Erythroblast (primary cell): Measurements from ENCODE around the gene TMPRSS6.
"Not testable (repeated sequence)": the region's sequence is repeated elsewhere in the genome, so short reads cannot be mapped to it uniquely, and the experiment has no call there.

Experiments
- DNase-seq, 2 experiments: peaks; one replicate each; lab custom pipeline; 2025; lab: John Stamatoyannopoulos, UW
- GATA1 ChIP-seq: IDR thresholded peaks from 2 replicates; pipeline ENCODE4 v1.6.1; 2011; ENCODE audit warnings: low read depth, mild to moderate bottlenecking, control low read depth, low read length, moderate library complexity
- POLR2A ChIP-seq: IDR thresholded peaks from 2 replicates; pipeline ENCODE4 v1.6.1; 2011; ENCODE audit warnings: mild to moderate bottlenecking, low read length

Gene TMPRSS6

DNA sequence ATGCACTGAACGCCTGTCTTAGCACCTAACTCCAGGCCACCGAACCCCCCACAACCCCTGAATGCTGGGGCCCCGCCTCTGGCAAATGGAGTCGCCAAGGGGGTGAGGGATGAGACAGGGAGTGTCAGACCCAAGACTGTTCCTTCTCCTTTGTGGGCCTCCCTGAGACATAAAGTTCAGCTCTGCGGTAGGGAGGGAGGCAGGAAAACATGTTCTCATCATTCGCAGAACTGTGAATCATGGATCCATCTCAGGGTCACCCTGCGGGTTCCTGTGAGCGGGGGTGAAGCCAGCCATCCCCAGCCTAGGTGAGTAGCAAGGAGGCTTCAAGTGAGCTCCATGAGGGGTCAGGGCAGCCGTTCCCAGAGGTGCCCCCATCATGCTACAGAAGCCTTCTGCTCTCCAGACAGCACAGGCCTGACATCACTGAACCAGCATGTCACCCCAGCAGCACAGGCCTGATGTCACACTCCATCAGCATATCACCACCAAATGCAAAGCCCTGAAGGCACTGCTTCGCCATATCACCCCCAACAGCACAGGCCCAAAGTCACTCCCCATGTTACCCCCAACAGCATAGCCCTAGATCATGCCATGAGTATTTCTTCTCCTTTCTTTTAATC lies 27.2 kb downstream of the TMPRSS6 start:
- DNase-seq = no peak
- TF ChIP-seq GATA1 (no peak), POLR2A (no peak)

DNA sequence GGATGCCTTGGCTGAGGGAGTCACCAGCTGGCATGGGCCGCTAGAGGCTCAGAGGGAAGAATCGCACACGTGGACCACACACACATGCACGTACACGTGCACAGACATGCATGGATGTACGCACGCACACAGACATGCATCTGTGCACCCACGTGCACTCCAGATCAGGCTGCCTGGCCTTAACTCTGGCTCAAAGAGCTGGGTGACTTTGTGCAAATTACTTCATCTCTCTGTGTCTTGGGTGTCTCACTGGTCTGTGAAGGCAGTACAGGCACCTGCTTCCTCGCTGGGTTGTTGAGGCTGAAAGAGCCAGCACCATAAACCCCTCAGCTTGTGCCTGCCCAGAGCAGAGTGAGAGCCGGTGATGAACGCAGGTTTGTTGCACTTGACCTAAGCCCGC lies 28.7 kb downstream of the TMPRSS6 start:
- no peak for TF ChIP-seq POLR2A
- TF ChIP-seq GATA1 = no peak
- DNase-seq = no peak

DNA sequence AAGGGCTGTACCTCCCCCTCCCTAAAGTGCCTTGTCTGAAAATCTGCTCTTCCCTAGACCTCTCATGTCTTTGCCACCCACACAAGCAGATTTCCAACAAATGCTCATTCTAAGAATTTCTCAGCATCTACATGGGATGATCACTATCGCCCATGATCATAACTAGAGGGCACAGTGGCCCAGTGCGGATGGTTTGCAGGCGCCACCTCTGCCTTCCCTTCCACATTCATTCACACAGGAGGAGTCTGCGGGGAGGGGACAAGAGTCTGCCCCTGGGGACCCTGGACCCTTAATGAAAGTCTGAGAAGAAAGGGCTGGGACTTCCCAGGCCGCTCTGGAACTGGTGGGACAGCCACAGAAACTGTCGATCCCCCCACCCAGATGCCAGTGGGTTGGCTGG lies 29.1 kb downstream of the TMPRSS6 start:
- TF ChIP-seq POLR2A (no peak), GATA1 (no peak)
- DNase-seq = no peak

DNA sequence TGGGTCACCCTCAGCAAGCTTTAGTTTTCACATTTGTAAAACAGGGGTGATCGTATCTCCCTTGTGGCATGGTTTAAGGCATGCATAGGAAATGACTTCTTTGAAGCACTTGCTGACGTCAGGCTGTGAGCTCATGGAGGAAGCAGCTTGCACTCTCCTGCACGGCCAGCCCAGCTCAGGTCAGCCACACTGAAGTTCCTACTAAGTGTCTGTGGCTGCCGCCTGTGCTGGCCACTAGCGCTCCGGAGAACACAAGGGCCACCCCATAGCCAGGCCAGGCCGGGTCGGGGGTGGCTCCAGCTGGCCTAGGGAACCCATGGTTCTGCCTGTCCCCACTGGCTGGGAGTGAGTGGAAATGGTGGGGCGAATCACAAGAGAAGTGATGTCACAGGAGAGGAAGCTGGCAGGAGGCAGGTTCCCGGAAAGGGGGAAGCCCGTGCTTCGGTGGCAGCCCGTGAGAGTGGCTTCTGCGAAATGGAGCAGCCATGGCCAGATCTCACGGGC lies 29.8 kb downstream of the TMPRSS6 start:
- DNase-seq = peak; percentile 15 to 18
- TF ChIP-seq GATA1 (no peak), POLR2A (no peak)

DNA sequence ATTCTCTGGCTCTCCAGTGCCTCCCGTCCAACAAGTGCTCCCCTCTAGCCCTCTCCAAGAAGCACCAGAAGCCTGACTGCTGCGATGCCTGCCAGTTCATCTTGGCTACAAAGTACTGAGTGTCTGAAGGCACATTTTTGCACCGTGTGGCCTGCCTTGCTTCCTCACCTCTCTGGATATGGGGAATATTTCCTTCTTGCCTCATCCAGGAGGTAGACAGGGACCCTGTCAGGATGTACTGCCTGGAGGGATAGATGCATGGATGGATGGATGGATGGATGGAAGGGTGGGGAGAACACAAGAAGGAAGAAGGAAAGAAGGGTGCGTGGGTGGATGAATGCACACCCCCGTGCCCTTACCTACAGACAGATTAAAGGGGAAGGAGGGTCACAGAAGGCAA lies 30.4 kb downstream of the TMPRSS6 start:
- TF ChIP-seq GATA1 (no peak), POLR2A (no peak)

DNA sequence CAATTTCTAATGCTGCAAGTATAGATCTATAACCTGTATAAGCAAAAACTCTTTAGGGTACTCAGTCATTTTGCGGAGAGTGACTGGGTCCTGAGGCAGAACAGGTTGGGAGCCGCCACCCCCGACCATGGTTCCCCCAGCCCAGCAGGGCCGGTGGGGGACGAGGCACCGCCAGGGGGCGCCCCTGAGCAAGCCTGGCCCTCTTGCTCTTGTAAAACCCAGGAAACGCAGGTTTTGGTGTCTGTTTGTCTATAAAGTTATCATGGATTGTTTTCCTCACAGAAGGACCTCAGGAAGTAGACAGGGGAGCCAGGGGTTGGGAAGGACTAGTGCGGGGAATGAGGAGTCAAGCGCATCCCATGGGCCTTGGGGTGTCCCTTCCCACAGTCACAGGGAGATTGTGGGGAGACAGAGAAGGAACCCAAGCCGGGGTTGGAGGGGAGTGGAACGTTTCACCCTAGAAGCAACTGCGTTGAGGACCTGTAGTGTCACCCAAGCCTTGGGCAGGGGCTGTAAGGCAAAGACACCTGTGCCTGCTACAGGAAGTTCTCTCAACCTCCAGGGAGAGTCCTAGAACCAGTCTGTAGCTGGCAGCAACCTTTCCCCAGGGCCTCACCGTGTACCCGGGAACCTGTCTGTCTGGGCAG lies 31.6 kb downstream of the TMPRSS6 start:
- DNase-seq = peak; percentile 65 to 80
- TF ChIP-seq GATA1 (no peak), POLR2A (no peak)

More for the DNA sequence above, 30.4 kb downstream of the TMPRSS6 start:
- no peak for DNase-seq

DNA sequence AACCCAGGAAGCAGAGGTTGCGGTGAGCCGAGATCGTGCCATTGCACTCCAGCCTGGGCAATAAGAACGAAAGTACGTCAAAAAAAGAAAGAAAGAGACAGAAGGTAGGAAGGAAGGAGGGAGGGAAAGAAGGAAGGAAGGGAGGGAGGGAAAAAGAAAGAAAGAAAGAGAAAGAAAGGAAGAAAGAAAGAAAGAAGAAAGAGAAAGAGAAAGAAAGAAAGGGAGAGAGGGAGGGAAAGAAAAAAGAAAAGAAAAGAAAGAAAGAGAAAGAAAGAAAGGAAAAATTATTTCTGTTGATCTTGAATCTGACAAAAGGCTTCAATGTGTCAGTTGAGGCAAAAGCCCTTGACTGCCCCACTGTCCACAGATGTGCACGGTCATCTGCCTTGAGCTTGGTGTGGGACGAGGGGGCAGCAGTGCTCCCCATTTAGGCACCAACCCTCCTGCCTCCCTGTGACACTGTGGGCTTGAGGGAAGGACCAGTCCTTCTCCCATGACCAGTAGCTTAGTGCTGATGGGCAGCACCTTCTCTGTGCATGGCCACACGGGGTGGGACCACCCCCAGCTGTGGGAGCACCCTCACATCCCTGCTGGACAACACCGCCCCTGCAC lies 33.6 kb downstream of the TMPRSS6 start:
- DNase-seq = no peak
- TF ChIP-seq POLR2A = no peak
- no peak for TF ChIP-seq GATA1

DNA sequence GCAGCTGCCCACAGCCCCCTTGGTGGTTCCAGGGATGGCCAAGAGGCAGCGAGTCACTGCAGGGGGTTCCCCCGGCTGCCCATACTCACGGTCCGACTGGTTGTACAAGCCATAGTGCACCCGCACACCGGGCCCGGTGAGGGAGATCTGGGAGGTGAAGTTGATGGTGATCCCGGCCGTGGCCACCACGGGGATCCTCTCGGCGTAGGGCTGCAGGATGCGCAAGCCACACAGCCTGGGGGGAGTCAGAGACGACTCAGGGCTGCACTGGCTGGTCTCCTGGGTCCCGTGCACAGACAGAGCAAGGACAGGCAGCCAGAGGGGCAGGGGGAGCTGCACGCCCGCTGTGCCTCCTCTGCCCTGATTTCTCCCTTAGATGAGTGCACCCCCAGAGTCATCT lies 34.5 kb downstream of the TMPRSS6 start:
- DNase-seq = no peak
- TF ChIP-seq GATA1 (no peak), POLR2A (no peak)

DNA sequence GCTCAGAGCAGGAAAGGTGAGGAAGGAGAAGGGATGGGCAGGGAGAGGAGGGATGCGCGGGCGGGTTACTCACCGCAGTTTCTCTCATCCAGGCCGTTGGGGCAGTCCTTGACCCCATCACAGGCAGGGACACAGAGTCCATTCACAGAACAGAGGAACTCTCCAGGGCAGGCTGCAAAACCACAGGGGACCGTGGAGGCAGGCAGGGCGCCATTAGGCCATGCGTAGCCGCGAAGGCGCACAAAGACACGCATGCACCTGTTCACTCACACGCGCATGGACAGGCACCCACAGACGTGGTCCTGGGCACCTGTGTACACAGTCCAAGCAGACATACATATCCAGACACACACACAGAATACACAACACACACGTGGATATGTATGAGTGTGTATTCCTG lies 35.0 kb downstream of the TMPRSS6 start:
- DNase-seq = no peak
- TF ChIP-seq POLR2A = no peak
- no peak for TF ChIP-seq GATA1

DNA sequence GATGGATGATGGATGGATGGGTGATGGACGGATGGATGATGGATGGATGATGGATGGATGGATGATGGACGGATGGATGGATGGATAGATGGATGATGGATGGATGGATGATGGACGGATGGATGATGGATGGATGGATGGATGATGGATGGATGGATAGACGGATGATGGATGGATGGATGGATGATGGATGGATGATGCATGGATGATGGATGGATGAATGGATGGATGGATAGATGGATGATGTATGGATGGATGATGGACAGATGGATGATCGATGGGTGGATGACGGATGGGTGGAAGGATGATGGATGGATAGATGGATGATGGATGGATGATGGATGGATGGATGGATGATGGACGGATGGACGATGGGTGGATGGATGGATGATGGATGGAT lies 36.8 kb downstream of the TMPRSS6 start:
- TF ChIP-seq POLR2A = no peak
- TF ChIP-seq GATA1 = no peak
- no peak for DNase-seq

DNA sequence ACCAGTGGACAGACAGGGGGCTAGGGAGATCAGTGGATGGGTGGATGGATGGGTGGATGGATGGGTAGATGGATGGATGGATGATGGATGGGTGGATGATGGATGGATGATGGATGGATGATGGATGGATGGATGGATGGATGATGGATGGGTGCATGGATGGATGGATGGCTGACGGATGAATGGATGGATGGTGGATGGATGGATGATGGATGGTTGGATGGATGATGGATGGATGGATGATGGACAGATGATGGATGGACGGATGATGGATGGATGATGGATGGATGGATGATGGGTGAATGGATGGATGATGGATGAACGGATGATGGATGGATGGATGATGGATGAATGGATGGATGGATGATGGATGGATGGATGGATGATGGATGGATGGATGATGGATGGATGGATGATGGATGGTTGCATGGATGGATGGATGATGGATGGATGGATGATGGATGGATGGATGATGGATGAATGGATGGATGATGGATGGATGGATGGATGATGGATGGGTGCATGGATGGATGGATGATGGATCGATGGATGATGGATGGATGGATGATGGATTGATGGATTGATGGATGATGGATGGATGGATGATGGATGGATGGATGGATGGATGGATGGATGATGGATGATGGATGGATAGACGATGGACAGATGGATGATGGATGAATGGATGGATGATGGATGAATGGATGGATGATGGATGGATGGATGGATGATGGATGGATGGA lies 37.5 kb downstream of the TMPRSS6 start:
- not testable (repeated sequence) for DNase-seq

DNA sequence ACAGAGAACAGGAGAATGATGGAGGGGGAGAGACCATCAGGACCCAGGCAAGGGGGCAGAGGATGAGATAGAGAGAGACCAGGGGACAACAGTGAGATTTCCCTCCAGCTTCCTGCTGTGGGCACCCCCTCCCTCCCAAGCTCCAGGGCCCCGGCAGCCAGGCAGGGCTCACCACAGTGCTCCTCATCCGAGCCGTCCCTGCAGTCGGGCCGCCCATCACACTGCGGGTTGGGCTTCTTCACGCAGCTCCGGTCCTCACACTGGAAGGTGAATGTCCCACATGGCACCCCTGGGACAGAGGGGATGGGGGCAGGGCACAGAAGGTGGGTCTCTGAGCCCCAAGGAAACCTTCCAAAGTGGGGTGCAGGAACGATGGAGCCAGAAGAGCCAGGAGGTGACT lies 38.8 kb downstream of the TMPRSS6 start:
- DNase-seq = no peak
- TF ChIP-seq POLR2A (no peak), GATA1 (no peak)

DNA sequence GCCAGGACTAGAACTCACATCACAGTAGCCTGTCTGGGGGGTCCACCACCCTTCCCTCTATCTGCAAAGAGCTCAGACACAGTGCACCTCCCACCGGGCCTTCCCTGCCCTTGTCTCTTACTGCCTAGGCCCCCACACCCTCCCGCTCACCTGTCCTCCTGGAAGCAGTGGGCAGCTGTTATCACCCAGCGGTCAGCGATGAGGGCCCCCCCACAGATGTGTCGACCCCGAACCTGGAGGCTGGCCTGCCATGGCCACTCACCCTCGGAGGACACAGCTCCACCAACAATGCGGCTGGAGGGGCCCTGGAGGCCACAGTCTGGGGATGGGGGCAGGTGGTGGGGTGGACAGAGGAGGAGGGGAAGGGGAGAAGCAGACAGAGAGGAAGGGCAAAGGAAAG lies 39.2 kb downstream of the TMPRSS6 start:
- DNase-seq = no peak
- TF ChIP-seq POLR2A = no peak
- no peak for TF ChIP-seq GATA1

DNA sequence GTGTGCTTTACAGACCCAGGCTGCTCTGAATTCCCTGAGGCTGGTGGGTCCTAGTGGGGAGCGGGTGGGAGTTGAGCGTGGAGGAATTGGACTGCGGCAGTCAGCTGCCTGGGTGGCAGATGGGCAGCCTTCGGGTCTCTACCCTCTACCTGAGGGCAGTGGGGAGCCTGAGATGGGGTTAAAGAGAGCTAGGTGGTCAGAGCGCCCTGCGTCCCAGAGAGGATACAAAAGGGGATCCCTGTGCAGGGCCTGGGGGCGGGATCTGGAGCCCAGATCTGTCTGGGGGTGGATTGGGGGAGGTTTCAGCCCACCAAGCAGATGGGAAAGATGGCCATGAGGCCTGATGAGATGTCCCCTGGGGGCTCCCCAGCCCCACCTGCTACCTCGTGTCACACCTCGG lies 39.8 kb downstream of the TMPRSS6 start:
- TF ChIP-seq GATA1 = no peak
- no peak for TF ChIP-seq POLR2A
- no peak for DNase-seq

DNA sequence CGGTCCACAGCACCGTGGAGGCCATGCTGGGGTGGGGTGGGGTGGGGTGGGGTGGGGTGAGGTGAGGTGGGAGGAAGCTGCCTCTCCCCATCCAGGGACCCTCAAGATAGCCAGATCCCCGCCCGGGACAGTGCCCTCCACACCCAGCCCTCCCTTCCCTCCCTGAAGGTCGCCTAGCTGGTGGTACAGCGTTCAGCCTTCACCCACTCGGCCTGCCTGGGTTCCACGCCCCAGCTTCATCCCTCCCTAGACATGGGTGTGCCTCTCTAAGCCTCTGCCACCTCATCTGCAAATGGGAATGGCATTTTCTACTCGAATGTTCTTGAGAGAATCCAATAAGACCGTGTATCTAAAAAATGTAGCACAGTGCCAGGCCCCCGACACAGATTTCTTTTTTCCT lies 40.2 kb downstream of the TMPRSS6 start:
- TF ChIP-seq GATA1 (no peak), POLR2A (no peak)
- DNase-seq = no peak
